HG03103 (cell line): ENCODE results near the gene PLEK2.
"Not testable (repeated sequence)": the region's sequence is repeated elsewhere in the genome, so short reads cannot be mapped to it uniquely, and the experiment has no call there.

Source experiments
- ATAC-seq: cut with Tn5 transposase; IDR thresholded peaks from one replicate; pipeline ENCODE4 v1.9.1; 2021; ENCODE audit warnings: low read depth; ENCODE audit not compliant: unreplicated experiment

The PLEK2 gene

DNA sequence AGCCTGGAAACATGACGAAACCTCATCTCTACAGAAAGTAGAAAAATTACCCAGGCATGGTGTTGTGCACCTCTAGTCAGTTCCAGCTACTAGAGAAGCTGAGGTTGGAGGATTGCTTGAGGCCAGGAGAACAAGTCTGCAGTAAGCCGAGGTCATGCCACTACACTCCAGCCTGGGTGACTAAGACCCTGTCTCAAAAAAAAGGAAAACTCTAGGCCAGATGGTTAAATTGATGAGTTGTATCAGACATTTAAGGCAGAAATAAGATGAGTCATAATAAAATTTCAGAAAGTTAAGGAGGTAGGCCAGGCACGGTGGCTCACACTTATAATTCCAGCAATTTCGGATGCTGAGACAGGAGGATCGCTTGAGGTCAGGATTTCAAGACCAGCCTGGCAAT, 41.1 kb downstream of the PLEK2 start:
- ATAC-seq = no peak

GRCh38 chr14:67365476-67365875, 46.5 kb downstream of the PLEK2 start:
- no peak for ATAC-seq

- ATAC-seq = peak; percentile 10
These were observed 51.3 kb downstream of the PLEK2 start for GRCh38 chr14:67360470-67361206.

DNA sequence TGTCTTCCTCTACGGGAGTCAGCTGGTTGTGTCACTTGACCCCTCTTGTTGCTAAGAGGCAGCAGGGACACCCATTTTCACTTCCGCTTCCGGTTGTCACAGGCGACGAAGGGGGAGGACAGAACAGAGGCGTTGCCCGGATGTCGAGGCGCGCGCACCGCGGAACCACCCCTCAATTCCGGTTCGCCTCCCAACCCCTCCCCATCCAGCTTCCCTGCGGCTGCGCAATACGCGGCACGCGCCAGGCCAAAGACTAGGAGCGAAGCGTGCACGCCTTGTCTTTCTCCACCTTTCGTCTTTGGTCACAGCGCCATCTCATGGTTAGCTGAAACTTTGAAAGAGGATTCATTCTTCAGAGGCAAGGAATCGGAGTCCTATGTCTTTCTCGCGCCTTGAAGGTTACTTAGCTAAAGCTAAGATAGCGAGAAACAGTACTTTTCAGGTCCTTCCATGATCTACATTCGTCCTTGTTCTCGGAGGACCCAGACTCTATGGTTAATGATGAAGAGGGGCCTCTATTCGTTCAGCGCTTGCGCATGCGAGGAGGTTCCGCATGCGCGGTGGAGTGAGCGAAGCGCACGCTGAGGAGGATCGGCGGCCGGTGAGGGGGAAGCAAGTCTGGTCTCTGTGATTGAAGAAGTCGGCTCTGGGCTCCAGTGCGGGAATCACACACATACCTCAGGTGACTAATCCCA, 52.0 kb downstream of the PLEK2 start, which contains the start of the genes ATP6V1D and EIF2S1:
Gene ATP6V1D, minus strand, starts transcription at position 30 of the 695 bp plus-strand sequence. CDS start 106 bp downstream, outside the sequence.
Gene EIF2S1, plus strand, starts transcription at position 554 of the 695 bp plus-strand sequence. CDS start 4,440 bp downstream, outside the sequence.
- peak; percentile 88 for ATAC-seq

DNA sequence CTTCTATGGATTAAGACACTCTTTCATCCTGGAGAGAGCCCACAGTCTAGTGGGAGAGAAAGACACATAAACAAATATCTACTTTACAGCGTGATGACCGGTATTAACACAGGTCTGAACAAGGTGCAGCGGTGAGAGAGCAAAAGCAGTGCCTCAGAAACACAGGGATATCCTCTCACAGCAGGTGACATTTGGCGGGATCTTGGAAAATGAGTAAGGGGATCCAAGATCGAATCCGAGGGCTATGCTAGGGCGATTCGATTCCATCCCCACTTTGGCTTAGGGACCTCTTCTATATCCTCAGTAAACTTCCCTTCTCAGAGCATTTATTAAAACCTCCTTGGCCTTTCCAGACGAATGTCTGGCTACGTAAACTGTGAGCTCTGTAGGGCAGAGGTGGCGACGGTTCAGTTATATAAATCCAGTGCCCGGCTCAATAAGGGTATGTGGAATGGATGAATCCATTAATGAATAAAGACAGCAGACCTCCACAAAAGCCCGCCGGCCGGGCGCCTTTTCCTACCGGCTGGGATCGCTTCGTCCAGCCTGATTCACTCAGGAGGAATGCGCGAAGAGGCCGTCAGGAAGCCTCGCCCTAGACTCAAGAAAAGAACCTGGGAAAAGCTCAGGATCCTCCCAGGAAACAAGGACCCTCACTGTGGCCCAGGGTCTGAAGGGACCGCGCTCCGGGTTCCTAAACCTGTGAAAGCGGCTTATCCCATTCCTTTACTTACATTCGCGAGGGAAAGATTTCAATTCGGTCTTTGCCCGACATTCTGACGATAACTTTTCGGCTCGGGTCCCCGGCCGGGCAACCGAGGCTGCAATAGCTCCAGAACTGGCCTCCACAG, 52.8 kb downstream of the PLEK2 start:
- no peak for ATAC-seq

DNA sequence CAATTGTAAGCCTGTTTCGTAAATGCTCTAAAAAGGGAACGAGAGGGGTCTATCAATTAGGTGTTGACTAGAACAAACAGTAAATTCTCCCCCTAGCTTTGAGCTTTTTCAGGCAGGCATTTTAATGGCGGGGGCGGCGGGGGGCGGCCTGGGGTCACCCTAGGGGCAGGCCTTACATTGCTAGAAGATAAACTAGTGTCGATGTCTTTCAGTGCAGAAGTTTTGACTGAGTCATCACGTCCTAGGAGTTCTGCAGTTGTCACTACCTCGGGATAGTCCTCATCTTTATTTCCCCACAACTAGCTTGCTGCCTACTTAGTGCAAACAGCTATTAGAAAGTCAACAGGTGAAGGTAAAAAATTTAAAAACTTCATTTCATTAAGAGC, 54.0 kb downstream of the PLEK2 start:
- ATAC-seq = no peak

- ATAC-seq = no peak
These were observed 54.6 kb downstream of the PLEK2 start for GRCh38 chr14:67357186-67357968.

- no peak for ATAC-seq
These were observed 59.9 kb downstream of the PLEK2 start for GRCh38 chr14:67352055-67352454.

DNA sequence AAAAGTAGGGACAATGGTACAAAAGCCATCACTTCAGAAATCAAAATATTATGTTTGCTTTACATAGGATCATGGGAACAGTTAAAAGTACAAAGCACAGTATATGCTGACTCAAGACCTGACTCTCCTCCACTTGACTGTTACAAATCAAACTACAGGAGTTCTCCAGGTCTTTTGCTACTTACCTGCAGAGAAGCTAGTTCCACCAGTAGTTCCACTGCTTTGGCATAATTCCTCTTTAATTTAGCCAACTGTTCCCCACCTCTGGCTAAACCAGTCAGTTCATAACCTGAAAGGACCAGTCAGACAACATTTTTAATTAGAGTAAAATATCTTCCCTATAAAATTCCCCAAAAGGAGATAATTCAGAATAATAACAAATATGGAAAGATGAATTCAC, 66.4 kb downstream of the PLEK2 start:
- ATAC-seq = no peak

- ATAC-seq = no peak
These were observed 68.2 kb downstream of the PLEK2 start for GRCh38 chr14:67343601-67344230.

DNA sequence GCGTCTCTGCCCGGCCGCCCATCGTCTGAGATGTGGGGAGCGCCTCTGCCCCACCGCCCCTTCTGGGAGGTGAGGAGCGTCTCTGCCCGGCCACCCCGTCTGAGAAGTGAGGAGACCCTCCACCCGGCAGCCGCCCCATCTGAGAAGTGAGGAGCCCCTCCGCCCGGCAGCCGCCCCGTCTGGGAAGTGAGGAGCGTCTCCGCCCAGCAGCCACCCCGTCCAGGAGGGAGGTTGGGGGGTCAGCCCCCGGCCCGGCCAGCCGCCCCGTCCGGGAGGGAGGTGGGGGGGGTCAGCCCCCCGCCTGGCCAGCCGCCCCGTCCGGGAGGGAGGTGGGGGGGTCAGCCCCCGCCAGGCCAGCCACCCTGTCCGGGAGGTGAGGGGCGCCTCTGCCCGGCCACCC, 70.7 kb downstream of the PLEK2 start:
- ATAC-seq = not testable (repeated sequence)
